ENCODE results near the gene TCP11.
A peak's percentile ranks its signal among the peaks of the same experiment; 100 is the strongest.

Gene TCP11

GRCh38 chr6:35178932-35179832 is 38.0 kb upstream of the TCP11 start:
- no peaks in the 10 kb centered on the region for H3K36me3 ChIP-seq (ENCODE audit: insufficient read depth, low read length)
- no peaks in the 10 kb centered on the region for H3K9me3 ChIP-seq (ENCODE audit: insufficient read depth, low read depth, low read length)
- no peak overlapping the region for H3K9ac ChIP-seq (ENCODE audit: low read depth, low read length, poor library complexity, severe bottlenecking)
- H3K4me1 ChIP-seq (ENCODE audit: insufficient read depth, low read length, poor library complexity, severe bottlenecking): no peaks in the 10 kb centered on the region
- no peaks in the 10 kb centered on the region for H3K27me3 ChIP-seq (ENCODE audit: insufficient read depth, low read length, poor library complexity, severe bottlenecking)
- H3F3A ChIP-seq (ENCODE audit: low read depth): no peaks in the 10 kb centered on the region
- no peaks in the 10 kb centered on the region for H3K79me2 ChIP-seq (ENCODE audit: insufficient read depth, low read length)
- H2AFZ ChIP-seq (ENCODE audit: low read length): no peak overlapping the region; the same call in 1 of the 2 replicates
- no peak overlapping the region for H3K4me3 ChIP-seq (ENCODE audit: low read length, poor library complexity, severe bottlenecking)
- H3K4me2 ChIP-seq (ENCODE audit: low read depth, low read length, poor library complexity, severe bottlenecking): no peak overlapping the region
- H3K9me2 ChIP-seq (replicated peaks; ENCODE audit: low read depth, low read length): no peaks in the 10 kb centered on the region
- 0 out of 2 replicates have a peak, but pooled peaks have one; percentile 28 for TF ChIP-seq CTCF (conservative IDR thresholded peaks at IDR 0.05; ENCODE audit: low read length)
- TF ChIP-seq EZH2phosphoT487 (IDR thresholded peaks at IDR 0.05; ENCODE audit: borderline replicate concordance): no peak
- H4K20me1 ChIP-seq (ENCODE audit: insufficient read depth, low read length, poor library complexity, severe bottlenecking): no peaks in the 10 kb centered on the region

- no peak overlapping the region for H3K9ac ChIP-seq (ENCODE audit: low read depth, low read length, poor library complexity, severe bottlenecking)
- no peak overlapping the region for H2AFZ ChIP-seq (ENCODE audit: low read length)
- H3F3A ChIP-seq (ENCODE audit: low read depth): no peaks in the 10 kb centered on the region
- no peak overlapping the region for H3K4me3 ChIP-seq (ENCODE audit: low read length, poor library complexity, severe bottlenecking)
- no peak for TF ChIP-seq CTCF (conservative IDR thresholded peaks at IDR 0.05; ENCODE audit: low read length)
- no peak for TF ChIP-seq EZH2phosphoT487 (IDR thresholded peaks at IDR 0.05; ENCODE audit: borderline replicate concordance)
- no peaks in the 10 kb centered on the region for H3K9me2 ChIP-seq (replicated peaks; ENCODE audit: low read depth, low read length)
- no peaks in the 10 kb centered on the region for H3K9me3 ChIP-seq (ENCODE audit: insufficient read depth, low read depth, low read length)
- H3K36me3 ChIP-seq (ENCODE audit: insufficient read depth, low read length): no peaks in the 10 kb centered on the region
- no peaks in the 10 kb centered on the region for H3K79me2 ChIP-seq (ENCODE audit: insufficient read depth, low read length)
- no peaks in the 10 kb centered on the region for H3K27me3 ChIP-seq (ENCODE audit: insufficient read depth, low read length, poor library complexity, severe bottlenecking)
- H3K4me1 ChIP-seq (ENCODE audit: insufficient read depth, low read length, poor library complexity, severe bottlenecking): no peaks in the 10 kb centered on the region
- H3K4me2 ChIP-seq (ENCODE audit: low read depth, low read length, poor library complexity, severe bottlenecking): no peak overlapping the region
- H4K20me1 ChIP-seq (ENCODE audit: insufficient read depth, low read length, poor library complexity, severe bottlenecking): no peaks in the 10 kb centered on the region
Measured at GRCh38 chr6:35178012-35178411, 36.9 kb upstream of the TCP11 start.

DNA sequence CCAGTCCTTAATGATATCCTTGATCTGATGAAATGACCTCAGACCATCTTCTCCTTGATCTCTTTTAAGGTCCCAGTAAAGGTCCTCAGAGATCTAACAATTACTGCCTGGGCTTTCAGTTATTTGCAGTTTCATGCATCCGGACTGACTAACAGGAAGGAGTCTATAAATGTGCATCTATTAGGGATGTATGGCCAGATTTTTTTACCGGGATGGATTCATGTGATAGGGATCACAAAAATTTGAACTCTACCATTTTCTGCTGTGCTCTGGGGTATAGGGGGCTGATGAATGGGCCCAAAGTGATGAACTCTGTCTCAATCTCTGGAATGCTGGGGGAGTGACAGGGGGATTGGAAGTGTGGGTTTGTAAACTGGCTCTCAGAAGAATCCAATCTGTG is 36.5 kb upstream of the TCP11 start:
- Histone ChIP-seq H3F3A (ENCODE audit: low read depth) (no peaks in the 10 kb centered on the region), H3K4me3 (ENCODE audit: low read length, poor library complexity, severe bottlenecking) (no peak overlapping the region), H3K4me2 (ENCODE audit: low read depth, low read length, poor library complexity, severe bottlenecking) (no peak overlapping the region), H3K9me2 (replicated peaks; ENCODE audit: low read depth, low read length) (no peaks in the 10 kb centered on the region), H3K27me3 (ENCODE audit: insufficient read depth, low read length, poor library complexity, severe bottlenecking) (no peaks in the 10 kb centered on the region), H4K20me1 (ENCODE audit: insufficient read depth, low read length, poor library complexity, severe bottlenecking) (no peaks in the 10 kb centered on the region), H2AFZ (ENCODE audit: low read length) (peak overlapping the region; percentile 5; the same call in 1 of the 2 replicates), H3K4me1 (ENCODE audit: insufficient read depth, low read length, poor library complexity, severe bottlenecking) (no peaks in the 10 kb centered on the region), H3K36me3 (ENCODE audit: insufficient read depth, low read length) (no peaks in the 10 kb centered on the region), H3K79me2 (ENCODE audit: insufficient read depth, low read length) (no peaks in the 10 kb centered on the region), H3K9ac (ENCODE audit: low read depth, low read length, poor library complexity, severe bottlenecking) (no peak overlapping the region), H3K9me3 (ENCODE audit: insufficient read depth, low read depth, low read length) (no peaks in the 10 kb centered on the region)
- TF ChIP-seq CTCF (conservative IDR thresholded peaks at IDR 0.05; ENCODE audit: low read length) (no peak), EZH2phosphoT487 (IDR thresholded peaks at IDR 0.05; ENCODE audit: borderline replicate concordance) (no peak)
